ENCODE results near the gene VAMP5. TPM values are rescaled to one million over a fixed set of nuclear protein-coding genes. Genes with fewer than 3 reads are reported as not detected.

VAMP5 gene
- total RNA-seq, 6 experiments from 2014 or later, result 51.2 to 84.2 (median 71.4) TPM

DNA sequence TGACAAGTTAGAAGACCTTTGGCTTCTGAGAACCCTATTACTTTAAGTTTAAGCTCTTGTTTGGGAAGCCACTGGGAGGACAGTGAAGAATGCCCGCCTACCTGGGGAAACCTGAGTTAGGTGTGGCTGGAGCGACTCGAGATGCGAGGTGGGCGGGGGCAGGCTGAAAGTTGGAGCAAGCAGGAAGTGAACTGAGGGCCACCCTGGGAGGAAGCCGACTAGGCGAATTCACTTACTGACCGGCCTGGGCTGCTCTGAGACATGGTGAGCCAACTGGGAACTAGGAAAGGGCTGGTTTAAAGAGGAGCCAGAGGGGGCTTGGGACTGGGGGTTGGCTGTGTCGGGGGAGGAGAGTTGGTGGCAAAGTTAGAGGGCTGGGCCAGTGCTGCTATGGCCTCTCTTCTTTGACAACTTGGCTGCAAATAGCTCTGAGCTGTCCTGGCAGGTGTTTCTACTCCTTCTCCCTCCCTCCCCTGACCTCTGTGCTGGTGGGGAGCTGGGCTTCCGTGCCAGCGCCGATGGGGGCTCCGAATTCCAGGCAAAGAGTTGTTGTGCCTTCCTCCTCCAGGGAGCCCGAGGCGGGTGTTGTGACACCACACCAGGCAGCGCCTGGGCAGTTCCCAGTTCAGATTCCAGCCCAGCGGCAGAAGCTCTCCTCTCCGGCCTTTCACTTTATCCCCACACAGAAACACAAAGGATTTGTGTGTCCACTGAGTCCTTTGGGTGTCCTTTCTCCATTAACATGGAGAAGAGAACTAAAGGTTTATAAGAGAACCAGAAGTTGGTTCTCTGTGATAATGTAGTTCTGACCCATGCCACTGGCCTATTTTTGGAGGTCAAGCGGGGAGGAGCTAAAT is 6.6 kb upstream of the VAMP5 start, which contains the start of gene VAMP8:
VAMP8 (plus strand) TSS at position 201 of the 857 bp plus-strand sequence; CDS start at position 262, 61 bp downstream.
- Mint-ChIP-seq H3K4me3 (no peak within 1 kb of the TSS), H3K4me1 (ENCODE audit: low read depth) (peaks cover 12% of the 10 kb centered on the region; the same call in 1 of the 2 replicates), H3K27me3 (ENCODE audit: insufficient read depth) (peaks cover 9% of the 10 kb centered on the region), H3K9me3 (no peaks in the 10 kb centered on the region), H3K27ac (no peak within 1 kb of the TSS), H3K36me3 (ENCODE audit: low read depth) (no peaks in the 10 kb centered on the region)
- no peak for DNase-seq
- TF ChIP-seq, protein P1, sequence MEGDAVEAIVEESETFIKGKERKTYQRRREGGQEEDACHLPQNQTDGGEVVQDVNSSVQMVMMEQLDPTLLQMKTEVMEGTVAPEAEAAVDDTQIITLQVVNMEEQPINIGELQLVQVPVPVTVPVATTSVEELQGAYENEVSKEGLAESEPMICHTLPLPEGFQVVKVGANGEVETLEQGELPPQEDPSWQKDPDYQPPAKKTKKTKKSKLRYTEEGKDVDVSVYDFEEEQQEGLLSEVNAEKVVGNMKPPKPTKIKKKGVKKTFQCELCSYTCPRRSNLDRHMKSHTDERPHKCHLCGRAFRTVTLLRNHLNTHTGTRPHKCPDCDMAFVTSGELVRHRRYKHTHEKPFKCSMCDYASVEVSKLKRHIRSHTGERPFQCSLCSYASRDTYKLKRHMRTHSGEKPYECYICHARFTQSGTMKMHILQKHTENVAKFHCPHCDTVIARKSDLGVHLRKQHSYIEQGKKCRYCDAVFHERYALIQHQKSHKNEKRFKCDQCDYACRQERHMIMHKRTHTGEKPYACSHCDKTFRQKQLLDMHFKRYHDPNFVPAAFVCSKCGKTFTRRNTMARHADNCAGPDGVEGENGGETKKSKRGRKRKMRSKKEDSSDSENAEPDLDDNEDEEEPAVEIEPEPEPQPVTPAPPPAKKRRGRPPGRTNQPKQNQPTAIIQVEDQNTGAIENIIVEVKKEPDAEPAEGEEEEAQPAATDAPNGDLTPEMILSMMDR (IDR thresholded peaks at IDR 0.05), result no peak

DNA sequence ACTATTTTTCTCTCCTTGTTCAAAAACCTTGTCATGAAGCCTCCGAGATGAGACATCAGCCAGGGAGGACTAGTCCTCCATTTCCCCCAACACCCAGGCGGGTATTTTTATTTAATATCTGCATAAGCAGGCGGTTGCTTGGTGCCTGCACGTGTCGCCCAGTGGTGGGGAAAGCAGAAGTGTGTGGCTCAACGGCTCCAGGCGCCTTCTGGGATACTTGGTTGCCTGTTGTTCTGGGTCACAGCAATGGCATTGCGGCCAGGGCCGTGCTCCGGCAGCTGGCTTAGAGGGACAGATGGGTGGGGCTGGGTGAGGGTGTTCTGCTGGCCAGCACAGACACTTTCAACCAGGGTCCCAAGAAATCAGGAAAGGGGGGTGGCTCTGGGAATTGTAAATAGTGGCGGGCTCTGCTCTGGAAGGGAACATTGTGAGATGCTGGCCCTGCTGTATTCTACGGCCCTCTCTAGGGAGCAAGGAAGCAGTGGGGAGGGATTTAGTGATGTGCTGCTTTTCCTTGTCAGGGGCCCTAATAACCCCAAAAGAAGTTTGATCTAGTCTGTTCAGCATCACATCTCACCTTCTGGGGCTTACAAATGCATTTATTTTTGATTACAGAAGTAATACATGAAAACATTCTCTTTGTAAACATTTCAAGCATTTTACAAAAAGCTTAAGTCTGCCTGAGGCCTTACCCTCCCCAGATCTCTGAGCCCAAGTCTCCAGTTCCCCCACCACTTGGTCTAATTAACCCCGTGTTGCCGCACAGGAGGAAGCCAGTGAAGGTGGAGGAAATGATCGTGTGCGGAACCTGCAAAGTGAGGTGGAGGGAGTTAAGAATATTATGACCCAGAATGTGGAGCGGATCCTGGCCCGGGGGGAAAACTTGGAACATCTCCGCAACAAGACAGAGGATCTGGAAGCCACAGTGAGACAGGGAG is 5.7 kb upstream of the VAMP5 start:
- Mint-ChIP-seq H3K9me3 (no peaks in the 10 kb centered on the region), H3K4me1 (ENCODE audit: low read depth) (peaks cover 16% of the 10 kb centered on the region), H3K36me3 (ENCODE audit: low read depth) (no peaks in the 10 kb centered on the region), H3K27ac (no peak overlapping the region), H3K4me3 (no peak overlapping the region), H3K27me3 (ENCODE audit: insufficient read depth) (peaks cover 7% of the 10 kb centered on the region)
- TF ChIP-seq, protein P1 (IDR thresholded peaks at IDR 0.05), result no peak
- DNase-seq, result no peak

DNA sequence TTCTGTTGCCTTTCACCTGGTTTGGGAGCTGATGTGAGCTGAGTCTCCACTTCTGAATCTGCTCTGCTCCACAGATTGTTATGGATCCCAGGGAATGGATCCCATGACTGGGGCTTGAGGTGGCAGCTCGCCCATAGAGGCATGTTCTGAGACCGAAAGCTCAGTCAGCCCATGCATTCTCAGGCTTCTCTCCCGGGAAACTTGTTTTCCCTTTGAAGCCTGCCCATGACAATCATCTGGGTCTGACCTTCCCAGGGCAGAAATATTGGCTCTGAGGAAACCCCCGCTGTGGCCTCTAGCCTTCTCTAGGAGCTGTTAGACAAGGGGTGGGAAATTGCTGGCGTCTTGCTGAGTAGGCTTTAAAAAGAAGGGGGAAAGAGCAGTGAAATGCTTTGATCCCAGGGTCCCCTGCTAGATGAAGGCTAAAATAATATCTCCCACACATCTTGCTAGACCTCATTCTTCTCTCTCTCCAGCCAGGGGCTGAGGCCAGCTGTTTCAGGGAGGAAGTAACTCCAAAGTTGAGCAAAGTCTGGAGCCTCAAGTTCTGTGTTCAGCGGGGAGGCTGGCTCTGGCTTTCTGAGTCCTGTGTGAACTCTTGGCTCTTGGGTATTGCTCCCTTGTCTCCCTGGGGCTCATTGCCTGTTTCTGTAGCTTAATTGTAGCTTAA is 4.8 kb upstream of the VAMP5 start:
- Mint-ChIP-seq H3K27ac (no peak overlapping the region), H3K4me3 (no peak overlapping the region), H3K36me3 (ENCODE audit: low read depth) (no peaks in the 10 kb centered on the region), H3K9me3 (no peaks in the 10 kb centered on the region), H3K27me3 (ENCODE audit: insufficient read depth) (peaks cover 8% of the 10 kb centered on the region), H3K4me1 (ENCODE audit: low read depth) (peaks cover 22% of the 10 kb centered on the region)
- no peak for DNase-seq
- TF ChIP-seq, protein P1 (IDR thresholded peaks at IDR 0.05), result no peak

DNA sequence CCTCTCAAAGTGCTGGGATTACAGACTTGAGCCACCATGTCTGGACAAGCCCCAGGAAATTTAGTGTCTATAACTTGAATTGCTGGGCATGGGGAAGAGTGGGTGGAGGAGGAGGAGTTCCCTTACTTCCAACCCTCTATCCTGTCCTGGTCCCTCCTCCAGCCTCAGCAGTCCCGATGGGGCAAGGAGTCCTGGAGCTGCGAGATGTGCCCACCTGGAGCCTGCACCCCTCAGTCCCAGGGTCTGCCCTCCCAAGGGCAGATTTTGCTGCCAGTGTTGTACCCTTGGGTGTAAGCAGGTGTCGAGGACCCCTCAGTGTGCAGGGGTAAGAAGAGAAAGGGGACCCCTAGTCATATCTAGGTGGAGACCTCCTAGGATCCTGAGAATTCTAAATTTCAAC is 4.0 kb upstream of the VAMP5 start:
- Mint-ChIP-seq H3K36me3 (ENCODE audit: low read depth) (no peaks in the 10 kb centered on the region), H3K27me3 (ENCODE audit: insufficient read depth) (peaks cover 8% of the 10 kb centered on the region), H3K4me1 (ENCODE audit: low read depth) (peaks cover 29% of the 10 kb centered on the region), H3K27ac (no peak overlapping the region), H3K4me3 (no peak overlapping the region), H3K9me3 (no peaks in the 10 kb centered on the region)
- DNase-seq, result no peak
- TF ChIP-seq, protein P1 (IDR thresholded peaks at IDR 0.05), result no peak

DNA sequence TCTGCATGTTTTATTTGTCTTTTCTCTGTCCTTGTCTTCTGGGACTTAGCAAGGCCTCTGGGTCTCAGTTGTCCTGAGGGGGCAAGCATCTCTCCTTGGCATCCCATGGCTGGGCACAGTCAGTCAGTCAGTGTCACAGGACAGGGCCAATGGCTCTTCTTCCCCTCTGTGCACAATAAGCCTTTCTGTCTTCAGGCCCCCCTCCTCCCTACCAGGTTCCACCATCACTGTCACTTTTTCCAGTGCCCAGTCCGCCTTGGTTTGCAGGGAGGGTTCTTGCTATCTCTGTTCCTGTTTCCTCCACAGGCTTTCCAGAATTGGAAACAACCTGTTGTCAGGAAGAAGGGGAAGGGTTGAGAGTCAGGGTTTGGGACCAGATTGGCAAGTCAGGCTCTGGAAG is 1.7 kb upstream of the VAMP5 start:
- DNase-seq, result no peak
- no peaks in the 10 kb centered on the region for H3K9me3 Mint-ChIP-seq
- no peak overlapping the region for H3K27ac Mint-ChIP-seq
- peaks cover 8% of the 10 kb centered on the region for H3K27me3 Mint-ChIP-seq (ENCODE audit: insufficient read depth)
- peaks cover 41% of the 10 kb centered on the region for H3K4me1 Mint-ChIP-seq (ENCODE audit: low read depth)
- TF ChIP-seq, protein P1 (IDR thresholded peaks at IDR 0.05), result no peak
- H3K4me3 Mint-ChIP-seq, result no peak overlapping the region
- no peaks in the 10 kb centered on the region for H3K36me3 Mint-ChIP-seq (ENCODE audit: low read depth)

Measured in HFFc6 (cell line).